ENCODE results near the gene SPECC1. TPM values are rescaled to one million over a fixed set of nuclear protein-coding genes. Genes with fewer than 3 reads are reported as not detected.

Gene SPECC1
- polyA plus RNA-seq, 1 of the 3 experiments (the other 2 are of a cell fraction) = 11.2 TPM

DNA sequence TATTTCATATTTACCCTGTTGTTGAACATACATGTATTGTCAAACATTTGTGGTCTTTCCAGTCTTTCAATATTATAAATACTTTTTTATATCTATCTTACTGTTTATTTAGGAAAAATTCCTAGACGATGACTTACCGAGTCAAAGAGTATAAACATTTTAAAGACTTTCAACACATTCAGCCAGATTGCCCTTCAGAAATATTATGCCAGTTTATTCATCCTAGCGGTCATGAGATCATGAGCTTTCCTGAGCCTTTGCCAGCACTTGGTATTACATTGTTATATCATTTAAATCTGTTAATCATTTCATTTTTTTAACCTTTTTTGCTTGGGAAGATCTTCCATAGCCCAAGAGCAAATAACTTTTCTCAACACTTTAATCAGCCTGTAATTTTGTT, 197.4 kb downstream of the SPECC1 start:
- no peaks in the 10 kb centered on the region for H3K79me2 ChIP-seq (ENCODE audit: insufficient read depth)
- TF ChIP-seq JUND (IDR thresholded peaks at IDR 0.05) (0 out of 2 replicates have a peak, but pooled peaks have one; percentile 37), RCOR1 (IDR thresholded peaks at IDR 0.05; ENCODE audit: low read length) (no peak), SIN3A (IDR thresholded peaks at IDR 0.05; ENCODE audit: borderline replicate concordance, low read depth, low read length) (no peak), TEAD4 (IDR thresholded peaks at IDR 0.05; ENCODE audit: borderline replicate concordance, insufficient read depth) (0 out of 2 replicates have a peak, but pooled peaks have one; percentile 29), FOSL2 (IDR thresholded peaks at IDR 0.05; ENCODE audit: borderline replicate concordance, low read depth) (0 out of 2 replicates have a peak, but pooled peaks have one; percentile 4), GABPA (IDR thresholded peaks at IDR 0.05; ENCODE audit: low read depth) (no peak), FOXJ3 (CRISPR knock-in tag; IDR thresholded peaks at IDR 0.05) (no peak), EP300 (IDR thresholded peaks at IDR 0.05; ENCODE audit: borderline replicate concordance in 1 of 2, low read depth in 1 of 2, low read length in 1 of 2) (0 out of 4 replicates have a peak, but pooled peaks of 1 of the 2 experiments have one; percentile 13), EZH2phosphoT487 (IDR thresholded peaks at IDR 0.05; ENCODE audit: borderline replicate concordance, low read depth) (no peak), YY1 (IDR thresholded peaks at IDR 0.05; ENCODE audit: low read depth) (no peak), GATA2 (CRISPR knock-in tag; IDR thresholded peaks at IDR 0.05) (no peak), MXI1 (IDR thresholded peaks at IDR 0.05; ENCODE audit: low read depth, low read length) (no peak), TAF1 (IDR thresholded peaks at IDR 0.05; ENCODE audit: borderline replicate concordance, low read depth, low read length) (no peak), RXRA (IDR thresholded peaks at IDR 0.05; ENCODE audit: borderline replicate concordance, low read depth) (no peak)
- TF ChIP-seq, protein P1, sequence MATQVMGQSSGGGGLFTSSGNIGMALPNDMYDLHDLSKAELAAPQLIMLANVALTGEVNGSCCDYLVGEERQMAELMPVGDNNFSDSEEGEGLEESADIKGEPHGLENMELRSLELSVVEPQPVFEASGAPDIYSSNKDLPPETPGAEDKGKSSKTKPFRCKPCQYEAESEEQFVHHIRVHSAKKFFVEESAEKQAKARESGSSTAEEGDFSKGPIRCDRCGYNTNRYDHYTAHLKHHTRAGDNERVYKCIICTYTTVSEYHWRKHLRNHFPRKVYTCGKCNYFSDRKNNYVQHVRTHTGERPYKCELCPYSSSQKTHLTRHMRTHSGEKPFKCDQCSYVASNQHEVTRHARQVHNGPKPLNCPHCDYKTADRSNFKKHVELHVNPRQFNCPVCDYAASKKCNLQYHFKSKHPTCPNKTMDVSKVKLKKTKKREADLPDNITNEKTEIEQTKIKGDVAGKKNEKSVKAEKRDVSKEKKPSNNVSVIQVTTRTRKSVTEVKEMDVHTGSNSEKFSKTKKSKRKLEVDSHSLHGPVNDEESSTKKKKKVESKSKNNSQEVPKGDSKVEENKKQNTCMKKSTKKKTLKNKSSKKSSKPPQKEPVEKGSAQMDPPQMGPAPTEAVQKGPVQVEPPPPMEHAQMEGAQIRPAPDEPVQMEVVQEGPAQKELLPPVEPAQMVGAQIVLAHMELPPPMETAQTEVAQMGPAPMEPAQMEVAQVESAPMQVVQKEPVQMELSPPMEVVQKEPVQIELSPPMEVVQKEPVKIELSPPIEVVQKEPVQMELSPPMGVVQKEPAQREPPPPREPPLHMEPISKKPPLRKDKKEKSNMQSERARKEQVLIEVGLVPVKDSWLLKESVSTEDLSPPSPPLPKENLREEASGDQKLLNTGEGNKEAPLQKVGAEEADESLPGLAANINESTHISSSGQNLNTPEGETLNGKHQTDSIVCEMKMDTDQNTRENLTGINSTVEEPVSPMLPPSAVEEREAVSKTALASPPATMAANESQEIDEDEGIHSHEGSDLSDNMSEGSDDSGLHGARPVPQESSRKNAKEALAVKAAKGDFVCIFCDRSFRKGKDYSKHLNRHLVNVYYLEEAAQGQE (IDR thresholded peaks at IDR 0.05; ENCODE audit: low read depth, low read length) = no peak
- TF ChIP-seq, protein P2, sequence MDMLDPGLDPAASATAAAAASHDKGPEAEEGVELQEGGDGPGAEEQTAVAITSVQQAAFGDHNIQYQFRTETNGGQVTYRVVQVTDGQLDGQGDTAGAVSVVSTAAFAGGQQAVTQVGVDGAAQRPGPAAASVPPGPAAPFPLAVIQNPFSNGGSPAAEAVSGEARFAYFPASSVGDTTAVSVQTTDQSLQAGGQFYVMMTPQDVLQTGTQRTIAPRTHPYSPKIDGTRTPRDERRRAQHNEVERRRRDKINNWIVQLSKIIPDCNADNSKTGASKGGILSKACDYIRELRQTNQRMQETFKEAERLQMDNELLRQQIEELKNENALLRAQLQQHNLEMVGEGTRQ (IDR thresholded peaks at IDR 0.05; ENCODE audit: borderline replicate concordance, low read depth, low read length) = no peak
- TF ChIP-seq, protein P3, sequence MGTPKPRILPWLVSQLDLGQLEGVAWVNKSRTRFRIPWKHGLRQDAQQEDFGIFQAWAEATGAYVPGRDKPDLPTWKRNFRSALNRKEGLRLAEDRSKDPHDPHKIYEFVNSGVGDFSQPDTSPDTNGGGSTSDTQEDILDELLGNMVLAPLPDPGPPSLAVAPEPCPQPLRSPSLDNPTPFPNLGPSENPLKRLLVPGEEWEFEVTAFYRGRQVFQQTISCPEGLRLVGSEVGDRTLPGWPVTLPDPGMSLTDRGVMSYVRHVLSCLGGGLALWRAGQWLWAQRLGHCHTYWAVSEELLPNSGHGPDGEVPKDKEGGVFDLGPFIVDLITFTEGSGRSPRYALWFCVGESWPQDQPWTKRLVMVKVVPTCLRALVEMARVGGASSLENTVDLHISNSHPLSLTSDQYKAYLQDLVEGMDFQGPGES (IDR thresholded peaks at IDR 0.05; ENCODE audit: low read depth, low read length) = no peak
- TF ChIP-seq, protein P4, sequence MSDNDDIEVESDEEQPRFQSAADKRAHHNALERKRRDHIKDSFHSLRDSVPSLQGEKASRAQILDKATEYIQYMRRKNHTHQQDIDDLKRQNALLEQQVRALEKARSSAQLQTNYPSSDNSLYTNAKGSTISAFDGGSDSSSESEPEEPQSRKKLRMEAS (IDR thresholded peaks at IDR 0.05; ENCODE audit: low read depth) = no peak
- TF ChIP-seq, protein P5, sequence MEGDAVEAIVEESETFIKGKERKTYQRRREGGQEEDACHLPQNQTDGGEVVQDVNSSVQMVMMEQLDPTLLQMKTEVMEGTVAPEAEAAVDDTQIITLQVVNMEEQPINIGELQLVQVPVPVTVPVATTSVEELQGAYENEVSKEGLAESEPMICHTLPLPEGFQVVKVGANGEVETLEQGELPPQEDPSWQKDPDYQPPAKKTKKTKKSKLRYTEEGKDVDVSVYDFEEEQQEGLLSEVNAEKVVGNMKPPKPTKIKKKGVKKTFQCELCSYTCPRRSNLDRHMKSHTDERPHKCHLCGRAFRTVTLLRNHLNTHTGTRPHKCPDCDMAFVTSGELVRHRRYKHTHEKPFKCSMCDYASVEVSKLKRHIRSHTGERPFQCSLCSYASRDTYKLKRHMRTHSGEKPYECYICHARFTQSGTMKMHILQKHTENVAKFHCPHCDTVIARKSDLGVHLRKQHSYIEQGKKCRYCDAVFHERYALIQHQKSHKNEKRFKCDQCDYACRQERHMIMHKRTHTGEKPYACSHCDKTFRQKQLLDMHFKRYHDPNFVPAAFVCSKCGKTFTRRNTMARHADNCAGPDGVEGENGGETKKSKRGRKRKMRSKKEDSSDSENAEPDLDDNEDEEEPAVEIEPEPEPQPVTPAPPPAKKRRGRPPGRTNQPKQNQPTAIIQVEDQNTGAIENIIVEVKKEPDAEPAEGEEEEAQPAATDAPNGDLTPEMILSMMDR (IDR thresholded peaks at IDR 0.05) = no peak
- TF ChIP-seq, protein P6, sequence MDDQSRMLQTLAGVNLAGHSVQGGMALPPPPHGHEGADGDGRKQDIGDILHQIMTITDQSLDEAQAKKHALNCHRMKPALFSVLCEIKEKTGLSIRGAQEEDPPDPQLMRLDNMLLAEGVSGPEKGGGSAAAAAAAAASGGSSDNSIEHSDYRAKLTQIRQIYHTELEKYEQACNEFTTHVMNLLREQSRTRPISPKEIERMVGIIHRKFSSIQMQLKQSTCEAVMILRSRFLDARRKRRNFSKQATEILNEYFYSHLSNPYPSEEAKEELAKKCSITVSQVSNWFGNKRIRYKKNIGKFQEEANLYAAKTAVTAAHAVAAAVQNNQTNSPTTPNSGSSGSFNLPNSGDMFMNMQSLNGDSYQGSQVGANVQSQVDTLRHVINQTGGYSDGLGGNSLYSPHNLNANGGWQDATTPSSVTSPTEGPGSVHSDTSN (IDR thresholded peaks at IDR 0.05) = peak; percentile 65
- TF ChIP-seq, protein P7, sequence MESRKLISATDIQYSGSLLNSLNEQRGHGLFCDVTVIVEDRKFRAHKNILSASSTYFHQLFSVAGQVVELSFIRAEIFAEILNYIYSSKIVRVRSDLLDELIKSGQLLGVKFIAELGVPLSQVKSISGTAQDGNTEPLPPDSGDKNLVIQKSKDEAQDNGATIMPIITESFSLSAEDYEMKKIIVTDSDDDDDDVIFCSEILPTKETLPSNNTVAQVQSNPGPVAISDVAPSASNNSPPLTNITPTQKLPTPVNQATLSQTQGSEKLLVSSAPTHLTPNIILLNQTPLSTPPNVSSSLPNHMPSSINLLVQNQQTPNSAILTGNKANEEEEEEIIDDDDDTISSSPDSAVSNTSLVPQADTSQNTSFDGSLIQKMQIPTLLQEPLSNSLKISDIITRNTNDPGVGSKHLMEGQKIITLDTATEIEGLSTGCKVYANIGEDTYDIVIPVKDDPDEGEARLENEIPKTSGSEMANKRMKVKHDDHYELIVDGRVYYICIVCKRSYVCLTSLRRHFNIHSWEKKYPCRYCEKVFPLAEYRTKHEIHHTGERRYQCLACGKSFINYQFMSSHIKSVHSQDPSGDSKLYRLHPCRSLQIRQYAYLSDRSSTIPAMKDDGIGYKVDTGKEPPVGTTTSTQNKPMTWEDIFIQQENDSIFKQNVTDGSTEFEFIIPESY (IDR thresholded peaks at IDR 0.05; ENCODE audit: borderline replicate concordance, low read depth) = no peak

More for the DNA sequence above, 197.4 kb downstream of the SPECC1 start:
- no peaks in the 10 kb centered on the region for H4K20me1 ChIP-seq (ENCODE audit: insufficient read depth)
- no peak overlapping the region for H3K4me3 ChIP-seq (ENCODE audit: low read depth in 2 of 2, low read length in 1 of 2)
- H3K9me2 ChIP-seq = no peaks in the 10 kb centered on the region
- no peak for DNase-seq
- POLR2A ChIA-PET = no interaction called here
- 20% methylated on average over 3 of the region's 3 CpGs for WGBS (ENCODE audit: low lambda C conversion rate)
- H3F3A ChIP-seq (replicated peaks; ENCODE audit: insufficient read depth) = peaks cover 21% of the 10 kb centered on the region
- CTCF ChIA-PET = interaction anchor here (1.0 to 1.7 kb wide), 4 partner anchors 20 to 86 kb away, joined by 3 to 6 read pairs (median 4); no protein-coding TSS in a partner anchor
- no peak overlapping the region for H3K9ac ChIP-seq
- H3K4me1 ChIP-seq (ENCODE audit: control insufficient read depth in 1 of 2, insufficient read depth in 2 of 2, low read depth in 1 of 2, low read length in 1 of 2) = peaks cover 0 to 6% of the 10 kb centered on the region in 2 experiments; a peak in 2 of 4 replicates
- H3K9me3 ChIP-seq = no peaks in the 10 kb centered on the region
- H3K4me2 ChIP-seq = peak overlapping the region; percentile 39; the same call in 1 of the 2 replicates
- H3K27me3 ChIP-seq (ENCODE audit: insufficient read depth) = no peaks in the 10 kb centered on the region
- H3K36me3 ChIP-seq (replicated peaks in 1 of 2; ENCODE audit: control insufficient read depth in 1 of 2, insufficient read depth in 2 of 2, low read length in 1 of 2) = no peaks in the 10 kb centered on the region
- H2AFZ ChIP-seq (ENCODE audit: low read depth) = no peak overlapping the region
- peak overlapping the region in 1 of 2 experiments; percentile 67; a peak in 2 of 4 replicates for H3K27ac ChIP-seq (ENCODE audit: low read depth in 2 of 2, low read length in 1 of 2)
